OCI-LY3 (cell line): ENCODE data around the gene MSN.
A peak's percentile ranks its signal among the peaks of the same experiment; 100 is the strongest.

Experiments used
- EZH2phosphoT487 ChIP-seq: fragments of 200-600 bp; shearing (Covaris generic); IDR thresholded peaks from 2 replicates; pipeline ENCODE4 v1.6.1; 2018; ENCODE audit warnings: antibody characterized with exemption, mixed run types, low read depth
- TF ChIP-seq, protein P1 (sequence below): fragments of 200-600, 300-600 bp; sonication (generic); IDR thresholded peaks from 2 replicates; pipeline ENCODE4 v1.5.1; 2014; ENCODE audit warnings: antibody characterized with exemption, low read length, low read depth

DNA sequence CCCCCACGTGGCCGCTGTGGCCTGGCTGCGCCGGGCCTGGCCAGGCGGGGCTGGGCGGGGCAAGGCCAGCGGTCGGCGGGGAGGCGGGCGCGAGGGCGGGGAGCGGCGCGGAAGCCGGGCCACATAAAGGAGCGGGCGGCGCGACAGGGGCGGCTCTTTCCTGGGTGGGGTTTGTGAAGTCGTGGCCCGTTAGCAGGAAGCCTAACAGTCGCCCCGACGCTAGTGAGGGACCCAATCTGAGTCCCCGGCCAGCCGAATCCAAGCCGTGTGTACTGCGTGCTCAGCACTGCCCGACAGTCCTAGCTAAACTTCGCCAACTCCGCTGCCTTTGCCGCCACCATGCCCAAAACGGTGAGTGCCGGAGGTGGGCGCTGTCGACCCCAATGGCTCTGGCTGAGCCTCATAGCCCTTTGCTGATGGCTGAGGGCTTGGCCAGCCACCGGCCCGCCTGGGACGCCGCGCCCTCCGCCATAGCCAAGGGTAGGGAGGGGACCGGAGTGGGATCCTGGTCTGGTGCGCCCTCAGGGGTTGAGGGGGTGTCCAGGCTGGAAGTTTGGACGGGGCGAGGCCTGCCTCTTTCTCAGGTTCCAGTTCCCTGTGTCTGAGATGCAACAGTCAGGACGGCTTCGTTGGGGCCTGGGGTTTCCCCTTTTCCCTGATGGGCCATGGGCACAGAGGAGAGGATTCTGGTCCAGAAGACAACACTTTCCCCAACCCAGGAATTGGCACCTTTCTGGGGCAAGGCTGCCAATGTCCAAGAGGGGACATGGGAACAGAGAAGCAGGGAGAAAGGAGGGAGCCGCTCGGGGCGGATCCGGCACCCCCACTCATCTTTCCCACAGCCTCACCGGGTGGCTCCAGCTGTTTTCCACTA, at the start of gene MSN:
- TF ChIP-seq EZH2phosphoT487: no peak
- TF ChIP-seq, protein P1, sequence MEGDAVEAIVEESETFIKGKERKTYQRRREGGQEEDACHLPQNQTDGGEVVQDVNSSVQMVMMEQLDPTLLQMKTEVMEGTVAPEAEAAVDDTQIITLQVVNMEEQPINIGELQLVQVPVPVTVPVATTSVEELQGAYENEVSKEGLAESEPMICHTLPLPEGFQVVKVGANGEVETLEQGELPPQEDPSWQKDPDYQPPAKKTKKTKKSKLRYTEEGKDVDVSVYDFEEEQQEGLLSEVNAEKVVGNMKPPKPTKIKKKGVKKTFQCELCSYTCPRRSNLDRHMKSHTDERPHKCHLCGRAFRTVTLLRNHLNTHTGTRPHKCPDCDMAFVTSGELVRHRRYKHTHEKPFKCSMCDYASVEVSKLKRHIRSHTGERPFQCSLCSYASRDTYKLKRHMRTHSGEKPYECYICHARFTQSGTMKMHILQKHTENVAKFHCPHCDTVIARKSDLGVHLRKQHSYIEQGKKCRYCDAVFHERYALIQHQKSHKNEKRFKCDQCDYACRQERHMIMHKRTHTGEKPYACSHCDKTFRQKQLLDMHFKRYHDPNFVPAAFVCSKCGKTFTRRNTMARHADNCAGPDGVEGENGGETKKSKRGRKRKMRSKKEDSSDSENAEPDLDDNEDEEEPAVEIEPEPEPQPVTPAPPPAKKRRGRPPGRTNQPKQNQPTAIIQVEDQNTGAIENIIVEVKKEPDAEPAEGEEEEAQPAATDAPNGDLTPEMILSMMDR: peak; percentile 22; the same call in 1 of the 2 replicates
